Activated naive CD8-positive, alpha-beta T cell treated with anti-CD3 and anti-CD28 coated beads for 36 hours (primary cell): ENCODE data around the gene SUZ12. TPM values are rescaled to one million over a fixed set of nuclear protein-coding genes. Genes with fewer than 3 reads are reported as not detected.
"Not testable (repeated sequence)": the region's sequence is repeated elsewhere in the genome, so short reads cannot be mapped to it uniquely, and the experiment has no call there.

ENCODE experiments used
- DNase-seq: peaks from one replicate; pipeline ENCODE4 v3.0.0; 2021
- H3K27ac Mint-ChIP-seq: one replicate; pipeline ENCODE4 v1.8.0; 2022; ENCODE audit warnings: mild to moderate bottlenecking, moderate library complexity, mixed read lengths
- H3K27me3 Mint-ChIP-seq: one replicate; pipeline ENCODE4 v1.8.0; 2022; ENCODE audit warnings: mild to moderate bottlenecking, mixed read lengths
- H3K36me3 Mint-ChIP-seq: one replicate; pipeline ENCODE4 v1.8.0; 2021; ENCODE audit warnings: mild to moderate bottlenecking, mixed read lengths
- H3K4me1 Mint-ChIP-seq: one replicate; pipeline ENCODE4 v1.8.0; 2021; ENCODE audit warnings: mixed read lengths
- H3K4me3 Mint-ChIP-seq: one replicate; pipeline ENCODE4 v1.8.0; 2022; ENCODE audit warnings: mild to moderate bottlenecking, moderate library complexity, mixed read lengths
- H3K9me3 Mint-ChIP-seq: one replicate; pipeline ENCODE4 v1.8.0; 2022; ENCODE audit warnings: mixed read lengths
- total RNA-seq, 2 experiments: library from RNA; stranded (reverse); gene quantifications; one replicate each; pipeline ENCODE4 v1.2.3, GENCODE V29; 2021

Gene SUZ12
- total RNA-seq, 2 experiments from 2014 or later = 79.1 to 85.0 TPM

- H3K4me3 Mint-ChIP-seq = peak overlapping the region; percentile 87
- no peaks in the 10 kb centered on the region for H3K9me3 Mint-ChIP-seq
- H3K27ac Mint-ChIP-seq = peak overlapping the region; percentile 84
- peaks cover 6% of the 10 kb centered on the region for H3K36me3 Mint-ChIP-seq
- peaks cover 39% of the 10 kb centered on the region for H3K4me1 Mint-ChIP-seq
- H3K27me3 Mint-ChIP-seq = no peaks in the 10 kb centered on the region
- peak; percentile 67 for DNase-seq
Observed at GRCh38 chr17:32007463-32008298, 70.9 kb downstream of the SUZ12 start.

GRCh38 chr17:32009262-32009542 lies 72.4 kb downstream of the SUZ12 start:
- Mint-ChIP-seq H3K4me1 (peaks cover 42% of the 10 kb centered on the region), H3K27me3 (no peaks in the 10 kb centered on the region), H3K9me3 (no peaks in the 10 kb centered on the region), H3K4me3 (peak overlapping the region; percentile 87), H3K27ac (peak overlapping the region; percentile 84), H3K36me3 (peaks cover 6% of the 10 kb centered on the region)
- DNase-seq = no peak

DNA sequence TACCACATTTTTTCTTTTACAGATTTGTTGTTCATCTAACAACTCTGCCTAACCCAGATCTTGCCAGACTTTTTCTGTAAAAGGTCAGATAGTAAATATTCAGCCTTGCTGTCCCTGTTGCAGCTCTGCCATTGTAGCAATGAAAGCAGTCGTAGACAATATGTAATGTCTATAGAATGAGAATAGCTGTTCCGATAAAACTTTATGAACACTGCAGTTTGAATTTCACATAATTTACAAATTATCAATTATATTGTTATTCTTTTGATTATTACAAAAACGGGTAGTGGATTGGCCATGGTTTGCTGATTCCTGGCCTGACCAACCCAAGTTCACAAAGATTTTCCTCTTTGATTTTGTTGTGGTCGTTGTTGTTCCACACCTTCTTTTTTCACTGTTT lies 73.3 kb downstream of the SUZ12 start:
- no peak overlapping the region for H3K4me3 Mint-ChIP-seq
- no peak overlapping the region for H3K27ac Mint-ChIP-seq
- H3K9me3 Mint-ChIP-seq = no peaks in the 10 kb centered on the region
- no peaks in the 10 kb centered on the region for H3K27me3 Mint-ChIP-seq
- peaks cover 6% of the 10 kb centered on the region for H3K36me3 Mint-ChIP-seq
- peaks cover 45% of the 10 kb centered on the region for H3K4me1 Mint-ChIP-seq
- no peak for DNase-seq

- H3K36me3 Mint-ChIP-seq = peaks cover 11% of the 10 kb centered on the region
- peak overlapping the region; percentile 55 for H3K27ac Mint-ChIP-seq
- H3K4me3 Mint-ChIP-seq = no peak overlapping the region
Observed at GRCh38 chr17:32015245-32016013, 78.6 kb downstream of the SUZ12 start.

DNA sequence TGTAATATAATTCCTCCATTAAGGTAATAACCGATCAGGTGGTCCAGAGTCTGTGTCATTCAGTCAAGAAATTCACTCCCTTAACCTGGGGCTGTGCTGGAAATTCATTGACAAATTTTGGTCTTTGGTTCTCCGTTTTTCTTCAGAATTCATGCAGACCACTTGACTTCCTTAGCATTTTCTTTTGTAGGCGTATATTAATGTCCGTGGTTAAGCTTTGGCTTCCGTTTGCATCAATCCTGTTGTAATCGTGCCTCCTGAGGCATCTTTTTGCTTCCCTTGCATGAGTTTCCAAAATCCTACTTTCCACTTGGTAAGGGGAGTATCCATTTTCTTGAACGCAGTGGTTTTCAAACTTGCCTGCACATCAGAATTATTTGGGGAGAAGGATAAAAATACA lies 79.4 kb downstream of the SUZ12 start:
- Mint-ChIP-seq H3K9me3 (no peaks in the 10 kb centered on the region), H3K27ac (peak overlapping the region; percentile 47), H3K36me3 (peaks cover 11% of the 10 kb centered on the region), H3K4me3 (no peak overlapping the region), H3K27me3 (no peaks in the 10 kb centered on the region), H3K4me1 (peaks cover 39% of the 10 kb centered on the region)
- DNase-seq = no peak

More at GRCh38 chr17:32015245-32016013, 78.6 kb downstream of the SUZ12 start:
- DNase-seq = no peak
- Mint-ChIP-seq H3K27me3 (no peaks in the 10 kb centered on the region), H3K9me3 (no peaks in the 10 kb centered on the region), H3K4me1 (peaks cover 44% of the 10 kb centered on the region)

DNA sequence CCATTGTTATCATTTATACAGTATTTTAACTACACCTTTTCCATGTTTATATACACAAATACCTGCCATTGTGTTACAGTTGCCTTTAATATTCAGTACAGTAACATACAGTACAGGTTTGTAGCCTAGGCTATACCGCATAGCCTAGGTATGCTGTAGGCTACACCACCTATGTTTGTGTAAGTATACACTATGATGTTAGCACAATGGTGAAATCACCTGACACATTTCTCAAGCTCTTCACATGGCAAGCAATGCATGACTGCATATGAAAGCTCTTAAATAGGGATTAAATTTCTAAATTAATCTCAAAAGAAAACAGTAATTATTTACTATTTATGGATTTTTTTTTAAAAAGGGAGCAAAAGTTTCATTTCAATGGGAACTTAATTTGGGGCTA lies 82.4 kb downstream of the SUZ12 start:
- Mint-ChIP-seq H3K27me3 (no peaks in the 10 kb centered on the region), H3K36me3 (peaks cover 12% of the 10 kb centered on the region), H3K9me3 (no peaks in the 10 kb centered on the region), H3K4me3 (no peak overlapping the region), H3K27ac (no peak overlapping the region), H3K4me1 (peaks cover 25% of the 10 kb centered on the region)
- DNase-seq = no peak

DNA sequence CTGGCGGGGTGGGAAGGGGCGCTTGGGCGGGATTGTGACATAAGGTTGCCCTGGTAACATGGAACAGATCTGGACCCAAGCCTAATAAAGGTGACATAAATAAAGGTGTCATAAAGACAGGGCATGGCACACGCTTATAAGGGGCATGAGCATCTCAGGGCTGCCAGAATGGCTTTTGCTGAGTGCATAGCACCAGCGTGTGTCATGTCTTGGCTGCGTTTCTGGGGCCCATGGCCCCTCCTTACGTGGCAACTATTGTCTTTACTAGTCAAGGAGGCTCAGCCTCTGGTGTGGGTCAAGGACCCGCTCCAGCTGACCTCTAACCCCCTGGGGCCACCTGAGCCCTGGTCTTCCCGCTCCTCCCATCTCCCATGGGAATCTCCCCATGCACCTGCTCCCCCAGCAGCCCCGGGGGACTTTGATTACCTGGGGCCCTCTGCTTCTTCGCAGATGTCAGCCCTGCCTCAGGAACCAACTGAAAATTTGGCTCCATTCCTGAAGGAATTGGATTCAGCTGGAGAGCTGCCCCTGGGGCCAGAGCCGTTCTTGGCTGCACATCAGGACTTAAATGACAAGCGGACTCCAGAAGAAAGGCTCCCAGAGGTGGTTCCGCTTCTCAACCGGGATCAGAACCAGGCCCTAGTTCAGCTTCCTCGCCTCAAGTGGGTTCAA lies 84.3 kb downstream of the SUZ12 start:
- Mint-ChIP-seq H3K4me1 (peaks cover 17% of the 10 kb centered on the region), H3K27ac (no peak overlapping the region), H3K36me3 (peaks cover 12% of the 10 kb centered on the region), H3K4me3 (no peak overlapping the region), H3K9me3 (no peaks in the 10 kb centered on the region), H3K27me3 (no peaks in the 10 kb centered on the region)
- no peak for DNase-seq

DNA sequence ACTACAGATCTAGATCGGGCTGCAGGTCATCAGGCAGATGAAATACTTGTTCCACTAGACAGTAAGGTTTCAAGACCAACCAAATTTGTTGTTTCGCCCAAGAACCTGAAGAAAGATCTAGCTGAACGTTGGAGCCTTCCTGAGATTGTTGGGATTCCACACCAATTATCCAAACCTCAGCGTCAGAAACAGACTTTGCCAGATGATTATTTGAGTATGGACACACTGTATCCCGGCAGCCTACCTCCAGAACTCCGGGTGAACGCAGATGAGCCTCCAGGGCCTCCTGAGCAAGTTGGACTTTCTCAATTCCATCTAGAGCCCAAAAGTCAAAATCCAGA lies 84.8 kb downstream of the SUZ12 start:
- Mint-ChIP-seq H3K4me3 (no peak overlapping the region), H3K4me1 (peaks cover 12% of the 10 kb centered on the region), H3K27ac (no peak overlapping the region), H3K9me3 (no peaks in the 10 kb centered on the region), H3K36me3 (peaks cover 12% of the 10 kb centered on the region), H3K27me3 (no peaks in the 10 kb centered on the region)
- DNase-seq = no peak

DNA sequence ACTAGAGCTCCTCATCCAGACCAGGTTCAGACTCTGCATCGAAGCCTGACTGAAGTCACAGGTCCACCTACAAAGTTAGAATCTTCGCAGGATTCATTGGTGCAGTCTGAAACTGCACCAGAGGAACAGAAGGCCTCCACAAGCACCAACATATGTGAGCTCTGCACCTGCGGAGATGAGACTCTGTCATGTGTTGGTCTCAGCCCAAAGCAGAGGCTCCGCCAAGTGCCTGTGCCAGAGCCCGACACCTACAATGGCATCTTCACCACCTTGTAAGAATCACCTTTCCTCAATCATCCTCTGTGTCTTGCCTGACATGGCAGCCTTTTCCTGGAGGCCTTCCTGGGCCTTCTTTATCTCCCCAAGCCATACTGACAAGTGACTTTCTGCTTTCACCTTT lies 85.7 kb downstream of the SUZ12 start:
- not testable (repeated sequence) for H3K36me3 Mint-ChIP-seq, H3K27ac Mint-ChIP-seq, H3K9me3 Mint-ChIP-seq, H3K27me3 Mint-ChIP-seq, DNase-seq, H3K4me3 Mint-ChIP-seq, H3K4me1 Mint-ChIP-seq

DNA sequence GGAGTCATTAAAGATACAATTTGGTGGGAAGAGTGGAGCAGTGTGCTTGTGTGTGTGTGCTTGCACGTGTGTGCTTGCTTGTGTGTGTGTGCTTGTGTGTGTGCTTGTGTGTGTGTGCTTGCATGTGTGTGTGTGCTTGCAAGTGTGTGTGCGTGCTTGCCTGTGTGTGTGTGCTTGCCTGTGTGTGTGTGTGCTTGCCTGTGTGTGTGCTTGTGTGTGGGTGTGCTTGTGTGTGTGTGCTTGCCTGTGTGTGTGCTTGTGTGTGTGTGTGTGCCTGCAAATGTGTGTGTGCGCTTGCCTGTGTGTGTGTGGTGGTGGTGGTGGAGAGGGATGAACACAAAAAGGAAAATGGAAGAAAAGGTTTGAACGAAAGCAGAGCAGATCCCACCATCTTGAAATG lies 90.5 kb downstream of the SUZ12 start:
- not testable (repeated sequence) for H3K9me3 Mint-ChIP-seq, H3K27me3 Mint-ChIP-seq, H3K27ac Mint-ChIP-seq, H3K36me3 Mint-ChIP-seq, H3K4me1 Mint-ChIP-seq, H3K4me3 Mint-ChIP-seq, DNase-seq

DNA sequence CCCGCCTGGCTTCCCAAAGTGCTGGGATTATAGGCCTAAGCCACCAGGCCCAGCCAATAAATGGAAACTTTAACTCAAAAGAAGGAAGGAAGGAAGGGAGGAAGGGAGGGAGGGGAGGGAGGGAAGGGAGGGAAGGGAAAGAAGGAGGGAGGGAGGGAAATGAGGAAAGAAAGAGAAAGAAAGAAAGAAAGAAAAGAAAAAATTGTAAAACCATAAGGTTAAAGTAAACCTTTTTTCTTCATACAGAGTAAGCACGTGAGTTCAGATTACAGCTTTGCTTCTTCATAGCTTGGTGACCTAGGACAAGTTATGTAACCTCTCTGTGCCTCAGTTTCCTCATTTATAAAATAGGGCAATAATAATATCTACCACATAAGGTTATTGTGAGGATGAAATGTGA lies 96.4 kb downstream of the SUZ12 start:
- peaks cover 3% of the 10 kb centered on the region for H3K4me1 Mint-ChIP-seq
- no peaks in the 10 kb centered on the region for H3K27me3 Mint-ChIP-seq
- no peaks in the 10 kb centered on the region for H3K9me3 Mint-ChIP-seq
- no peak for DNase-seq
- peaks cover 4% of the 10 kb centered on the region for H3K36me3 Mint-ChIP-seq
- no peak overlapping the region for H3K27ac Mint-ChIP-seq
- H3K4me3 Mint-ChIP-seq = no peak overlapping the region

- H3K27ac Mint-ChIP-seq, H3K4me1 Mint-ChIP-seq, DNase-seq, H3K9me3 Mint-ChIP-seq, H3K27me3 Mint-ChIP-seq, H3K4me3 Mint-ChIP-seq, H3K36me3 Mint-ChIP-seq: not testable (repeated sequence)
Observed at GRCh38 chr17:32033812-32034211, 97.0 kb downstream of the SUZ12 start.

DNA sequence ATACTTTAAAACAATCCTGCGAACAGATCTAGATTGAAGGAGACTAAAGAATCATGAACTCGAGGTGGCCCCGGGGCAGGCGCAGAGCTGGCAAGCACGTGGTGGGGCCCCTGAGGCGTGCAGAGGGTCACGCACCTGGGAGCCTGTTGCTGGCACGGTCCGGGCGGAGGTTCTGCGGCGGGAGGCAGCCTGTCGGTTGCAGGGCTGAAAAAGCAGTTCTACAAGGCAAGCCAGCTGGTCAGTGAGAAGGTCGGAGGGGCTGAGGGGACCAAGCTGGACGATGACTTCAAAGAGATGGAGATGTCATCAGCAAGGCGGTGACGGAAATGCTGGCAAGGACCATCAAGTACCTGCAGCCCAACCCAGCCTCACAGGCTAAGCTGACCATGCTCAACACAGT lies 103.4 kb downstream of the SUZ12 start:
- H3K36me3 Mint-ChIP-seq, H3K4me1 Mint-ChIP-seq: not testable (repeated sequence)

GRCh38 chr17:32041306-32041875 lies 104.6 kb downstream of the SUZ12 start:
- H3K27me3 Mint-ChIP-seq, H3K36me3 Mint-ChIP-seq, H3K4me1 Mint-ChIP-seq, H3K27ac Mint-ChIP-seq, H3K4me3 Mint-ChIP-seq, H3K9me3 Mint-ChIP-seq, DNase-seq: not testable (repeated sequence)

More for the DNA sequence above, 103.4 kb downstream of the SUZ12 start:
- not testable (repeated sequence) for H3K27ac Mint-ChIP-seq, DNase-seq, H3K27me3 Mint-ChIP-seq, H3K4me3 Mint-ChIP-seq, H3K9me3 Mint-ChIP-seq

- not testable (repeated sequence) for H3K27me3 Mint-ChIP-seq, H3K4me1 Mint-ChIP-seq, H3K36me3 Mint-ChIP-seq, H3K4me3 Mint-ChIP-seq, H3K9me3 Mint-ChIP-seq, H3K27ac Mint-ChIP-seq, DNase-seq
Observed at GRCh38 chr17:32042266-32042665, 105.5 kb downstream of the SUZ12 start.
